GM18508 (cell line): ENCODE results near the gene TOB1.
"Not testable (repeated sequence)": the region's sequence is repeated elsewhere in the genome, so short reads cannot be mapped to it uniquely, and the experiment has no call there.

ENCODE experiments used
- ATAC-seq: cut with Tn5 transposase; IDR thresholded peaks from one replicate; pipeline ENCODE4 v1.9.1; 2021; ENCODE audit warnings: moderate number of reproducible peaks; ENCODE audit not compliant: insufficient read depth, unreplicated experiment

The TOB1 gene

GRCh38 chr17:50871898-50872297 is 5.7 kb upstream of the TOB1 start:
- no peak for ATAC-seq

GRCh38 chr17:50871364-50871763 is 5.2 kb upstream of the TOB1 start:
- ATAC-seq, result no peak

DNA sequence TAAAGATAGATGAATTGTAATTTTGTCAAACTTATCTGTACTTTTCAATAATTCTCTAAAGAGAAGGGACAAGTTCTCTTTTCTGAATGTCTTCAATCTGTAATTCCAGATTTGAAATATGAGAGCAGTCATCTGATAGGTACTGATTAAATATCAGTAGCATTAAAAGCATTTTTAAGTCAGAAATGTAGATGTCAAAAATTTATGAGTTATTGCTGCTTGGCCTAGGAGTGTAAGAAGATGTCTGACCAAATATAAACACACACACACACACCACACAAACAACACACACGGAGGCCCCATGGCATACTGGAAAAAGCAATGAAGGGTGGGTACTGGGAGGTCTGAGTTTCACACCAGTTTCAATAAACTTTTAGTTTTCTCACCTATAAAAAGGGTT is 2.4 kb upstream of the TOB1 start:
- ATAC-seq, result no peak

DNA sequence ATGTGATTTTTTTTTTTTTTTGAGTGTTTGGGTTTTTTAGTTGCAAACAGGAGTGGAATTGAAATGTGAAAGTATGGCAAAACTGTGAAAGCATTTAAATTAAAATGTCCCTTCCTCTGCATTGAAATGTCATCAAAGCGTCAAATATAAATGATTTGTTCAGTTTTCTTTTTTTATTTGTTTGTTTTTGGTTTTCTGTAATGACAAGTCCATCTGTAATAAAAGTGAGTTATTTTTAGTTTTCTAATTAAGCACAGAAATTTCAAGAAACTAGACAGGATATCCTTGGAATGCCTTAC is 1.9 kb upstream of the TOB1 start:
- no peak for ATAC-seq

DNA sequence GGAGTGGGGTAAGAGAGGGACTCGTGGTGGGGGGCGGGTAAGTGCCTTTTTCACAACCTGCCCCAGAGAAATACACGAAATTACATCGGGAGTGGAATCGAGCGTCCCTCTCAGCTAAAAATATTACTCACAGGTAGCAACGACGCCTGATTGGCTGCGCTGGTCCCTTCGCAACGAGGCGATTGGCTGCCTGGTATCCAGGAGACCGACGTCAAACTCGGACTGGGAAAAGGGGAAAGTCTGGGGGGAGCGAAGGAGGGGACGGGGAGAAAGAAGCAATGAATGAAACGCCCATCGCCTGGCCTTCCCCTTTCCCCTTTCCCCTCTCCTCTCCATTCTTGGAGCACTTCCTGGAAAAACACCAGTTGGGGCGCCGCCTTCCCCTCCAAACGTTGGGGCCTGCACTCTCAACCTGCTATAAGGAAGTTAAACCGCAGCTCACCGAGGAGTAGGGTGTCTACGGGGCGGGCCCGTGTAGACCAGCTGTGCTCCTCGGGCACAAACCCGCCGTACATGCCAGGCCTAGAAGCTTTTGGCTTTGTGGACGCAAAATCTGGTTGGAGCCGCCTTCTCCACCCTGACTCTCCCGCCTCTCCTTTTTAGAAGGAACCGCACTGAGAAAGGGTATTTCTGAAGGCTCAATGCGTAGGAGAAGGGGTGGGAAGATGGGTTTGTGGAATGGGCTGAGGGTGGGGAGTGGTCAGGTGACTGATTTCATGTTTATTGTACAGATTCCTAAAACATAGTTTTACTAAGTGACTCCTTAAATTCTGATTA is 1.4 kb upstream of the TOB1 start:
- ATAC-seq, result peak; percentile 27

GRCh38 chr17:50866950-50867362 is 802 bp upstream of the TOB1 start:
- ATAC-seq, result peak; percentile 23

GRCh38 chr17:50865868-50866260 is 290 bp downstream of the TOB1 start:
- ATAC-seq, result no peak

GRCh38 chr17:50865060-50865867 is 890 bp downstream of the TOB1 start:
- no peak for ATAC-seq

DNA sequence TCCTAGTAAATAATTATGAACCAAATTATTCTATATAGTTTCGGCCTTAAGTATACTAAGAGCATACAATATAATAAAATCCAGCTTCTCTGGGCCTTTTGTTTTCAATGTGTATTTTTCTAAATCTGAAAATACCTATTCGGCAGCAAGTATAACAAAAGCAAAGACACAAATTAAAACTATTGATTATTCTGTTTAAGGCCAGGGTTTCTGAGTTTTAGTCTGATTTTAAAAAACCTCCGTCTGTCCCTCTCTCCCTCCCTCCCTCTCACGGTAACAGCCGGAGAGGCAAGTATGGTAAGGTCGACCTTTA is 1.5 kb downstream of the TOB1 start:
- ATAC-seq, result no peak

DNA sequence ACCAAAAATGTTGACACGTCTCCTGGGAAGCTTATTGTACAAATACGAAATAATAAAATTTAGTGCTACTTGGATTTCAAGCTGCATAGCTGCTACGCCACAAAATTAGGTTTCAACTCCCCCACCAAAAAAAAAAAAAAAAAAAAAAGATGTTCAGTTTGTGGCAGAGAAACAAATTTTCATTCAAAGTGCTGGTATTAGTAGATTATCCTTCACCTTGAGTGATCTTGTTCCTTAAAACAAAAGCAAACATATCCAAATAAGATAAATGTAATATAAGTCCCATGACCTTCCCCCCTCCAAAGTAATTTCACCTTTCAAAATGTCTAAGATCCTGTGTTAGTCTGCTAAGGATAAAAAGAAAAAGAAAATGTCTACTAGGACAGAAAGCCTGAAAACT is 2.2 kb downstream of the TOB1 start:
- ATAC-seq, result no peak

- ATAC-seq, result no peak
Measured at GRCh38 chr17:50863221-50863843, 2.8 kb downstream of the TOB1 start.

GRCh38 chr17:50861822-50862528 is 4.2 kb downstream of the TOB1 start:
- no peak for ATAC-seq

- no peak for ATAC-seq
Measured at GRCh38 chr17:50861334-50861676, 4.8 kb downstream of the TOB1 start.

GRCh38 chr17:50859727-50860126 is 6.4 kb downstream of the TOB1 start:
- ATAC-seq, result not testable (repeated sequence)

GRCh38 chr17:50858486-50859225 is 7.5 kb downstream of the TOB1 start:
- ATAC-seq, result no peak

DNA sequence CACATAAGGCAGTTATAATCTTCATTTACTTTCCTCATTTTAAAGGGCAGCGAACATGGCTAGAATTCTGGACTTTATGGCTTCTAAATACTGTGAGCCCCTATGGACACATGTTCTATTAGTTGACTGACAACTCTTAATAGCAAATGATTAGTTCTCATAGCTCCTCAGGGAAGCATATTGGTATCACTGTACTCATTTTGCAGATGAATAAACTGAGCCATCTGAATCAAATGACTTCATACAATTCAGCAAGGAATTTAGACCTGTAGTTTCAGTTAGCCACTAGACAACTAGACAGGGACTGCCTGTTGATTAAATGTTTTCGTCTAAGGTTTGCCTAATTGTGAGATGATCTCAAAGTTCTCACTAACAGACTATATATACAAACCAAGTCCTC is 9.7 kb downstream of the TOB1 start:
- no peak for ATAC-seq

DNA sequence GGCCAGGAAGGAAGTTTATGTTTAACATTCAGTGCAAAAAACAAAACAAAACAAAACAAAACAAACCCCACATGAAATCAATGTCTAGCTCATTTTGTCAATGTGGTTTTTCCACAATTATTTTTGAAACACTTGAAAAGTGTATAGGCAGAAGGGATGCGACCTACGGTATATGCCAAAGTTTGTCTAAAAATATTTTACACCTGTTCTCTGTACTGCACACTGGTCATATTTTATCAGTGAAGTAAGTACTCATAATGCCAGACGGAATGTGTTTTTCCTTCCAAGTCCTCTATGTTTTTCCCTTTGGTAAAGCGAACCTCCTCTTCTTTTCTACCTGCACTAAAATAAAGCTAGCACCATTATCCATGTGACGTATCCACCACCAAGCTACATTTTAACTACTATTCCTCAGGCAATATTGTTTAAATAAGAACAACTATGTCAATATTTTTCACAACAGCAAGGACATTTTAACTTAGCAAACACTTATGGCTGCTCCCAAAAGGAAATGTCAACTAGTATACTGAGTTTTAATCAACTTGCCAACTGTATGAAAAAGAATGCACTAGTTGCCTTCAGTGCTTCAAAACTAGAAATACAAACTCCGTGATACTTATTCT is 10.3 kb downstream of the TOB1 start:
- no peak for ATAC-seq

GRCh38 chr17:50853781-50854180 is 12.4 kb downstream of the TOB1 start:
- no peak for ATAC-seq

DNA sequence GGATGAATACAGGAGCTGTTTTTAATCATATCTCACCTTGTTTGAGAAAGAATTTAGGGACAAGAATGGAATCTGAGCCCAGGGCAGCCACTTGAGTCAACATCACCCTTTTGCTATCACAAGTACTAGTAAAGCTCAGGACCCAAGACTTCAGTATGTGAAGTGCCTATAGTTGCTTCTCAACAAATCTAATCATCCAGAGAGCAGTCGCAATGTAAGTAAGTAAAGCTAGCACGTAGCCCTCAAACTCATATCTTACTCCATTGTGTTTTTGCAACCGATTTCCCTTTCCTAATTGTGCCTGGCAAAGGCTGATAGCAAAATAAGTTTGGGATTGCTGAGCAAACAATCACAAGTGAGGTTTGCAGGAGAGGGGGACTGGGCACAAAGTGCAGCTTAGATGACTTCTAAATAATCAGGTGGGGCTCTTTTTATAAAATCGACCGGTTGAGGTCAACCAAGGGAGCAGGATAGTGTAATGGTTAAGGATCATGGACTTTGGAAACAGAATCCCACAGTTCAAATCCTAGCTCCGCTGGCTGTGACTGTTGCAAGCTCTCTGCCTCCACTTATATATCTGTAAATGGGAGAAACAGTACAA is 13.0 kb downstream of the TOB1 start:
- no peak for ATAC-seq

DNA sequence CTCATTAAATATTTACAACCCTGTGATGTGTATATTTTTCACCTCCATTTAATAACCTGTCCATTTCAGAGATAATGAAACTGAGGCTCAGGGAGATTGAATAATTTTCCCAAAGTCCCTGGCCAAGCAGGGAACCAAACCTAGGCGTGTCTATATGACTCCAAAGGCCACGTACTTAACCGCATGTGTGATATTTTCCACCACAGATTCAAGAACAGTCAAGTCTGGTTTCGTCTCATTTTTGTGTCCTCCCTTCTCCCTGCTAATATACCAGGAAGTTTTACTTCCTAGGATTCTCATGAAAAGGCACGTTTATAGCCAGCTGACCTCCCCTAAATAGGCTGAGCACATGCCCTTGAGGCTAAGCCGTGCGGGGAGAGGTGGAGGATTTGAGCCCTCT is 15.5 kb downstream of the TOB1 start:
- ATAC-seq, result no peak
